Adrenal gland (tissue), 5 donors: ENCODE data around the gene ZNF311.

ENCODE experiments used
- CTCF ChIP-seq, 6 experiments: fragments of 450-650 bp in 4 of 6; fragments of 200-600 bp in 2 of 6; sonication (generic) in 1 of 6; IDR thresholded peaks; 1 replicate in 5 of 6; 2 replicates in 1 of 6; pipeline versions ENCODE4 v1.5.1 to v1.8.0; 2016 to 2021; ENCODE audit warnings: antibody characterized with exemption in 6 of 6, mild to moderate bottlenecking in 2 of 6, moderate library complexity in 1 of 6
- POLR2A ChIP-seq, 2 donors: fragments of 450-650 bp; IDR thresholded peaks; one replicate each; pipeline ENCODE4 v1.6.1; 2017; ENCODE audit warnings: antibody characterized with exemption in 2 of 2, mild to moderate bottlenecking in 2 of 2, moderate library complexity in 1 of 2
- donor health status: DM: no; HTN: no; CAD: no.

GRCh38 chr6:28978959-28979561 is 26.1 kb downstream of the ZNF311 start:
- no peak for TF ChIP-seq CTCF (IDR thresholded peaks at IDR 0.05)
- no peak for TF ChIP-seq POLR2A (IDR thresholded peaks at IDR 0.05)
